Measurements from ENCODE around the gene ZCCHC24.

The ZCCHC24 gene

DNA sequence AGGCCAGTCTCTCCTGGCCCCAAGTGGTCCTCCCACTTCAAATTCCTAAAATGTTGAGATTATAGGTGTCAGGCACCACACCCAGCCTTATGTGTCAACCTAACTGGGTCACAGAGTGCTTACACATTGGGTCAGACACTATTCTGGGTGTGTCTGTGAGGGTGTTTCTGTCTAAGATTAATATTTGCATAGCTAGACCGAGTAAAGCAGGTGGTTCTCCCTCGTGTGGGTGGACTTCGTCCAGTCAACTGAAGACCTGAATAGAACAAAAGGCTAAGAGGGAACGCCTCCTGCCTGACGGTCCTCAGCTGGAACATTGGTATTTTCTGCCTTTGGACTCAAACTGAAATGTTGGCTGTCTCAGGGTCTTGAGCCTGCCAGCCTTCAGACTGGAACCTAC is 86.6 kb downstream of the ZCCHC24 start:
- Histone ChIP-seq H3K4me3 (IDR thresholded peaks at IDR 0.05; ENCODE audit: insufficient read depth, low read depth, low read length) (no peak overlapping the region), H3K79me2 (ENCODE audit: insufficient read depth, low read depth) (no peaks in the 10 kb centered on the region), H3K4me2 (no peak overlapping the region), H2AFZ (ENCODE audit: low read depth) (no peak overlapping the region), H3K27ac (no peak overlapping the region), H3K27me3 (ENCODE audit: insufficient read depth, low read depth) (no peaks in the 10 kb centered on the region), H3K36me3 (ENCODE audit: insufficient read depth) (peaks cover 2% of the 10 kb centered on the region; the same call in 1 of the 2 replicates), H4K20me1 (ENCODE audit: insufficient read depth) (no peaks in the 10 kb centered on the region), H3K9ac (no peak overlapping the region), H3K4me1 (ENCODE audit: low read depth, poor library complexity, severe bottlenecking) (no peaks in the 10 kb centered on the region)
- TF ChIP-seq, protein P1, sequence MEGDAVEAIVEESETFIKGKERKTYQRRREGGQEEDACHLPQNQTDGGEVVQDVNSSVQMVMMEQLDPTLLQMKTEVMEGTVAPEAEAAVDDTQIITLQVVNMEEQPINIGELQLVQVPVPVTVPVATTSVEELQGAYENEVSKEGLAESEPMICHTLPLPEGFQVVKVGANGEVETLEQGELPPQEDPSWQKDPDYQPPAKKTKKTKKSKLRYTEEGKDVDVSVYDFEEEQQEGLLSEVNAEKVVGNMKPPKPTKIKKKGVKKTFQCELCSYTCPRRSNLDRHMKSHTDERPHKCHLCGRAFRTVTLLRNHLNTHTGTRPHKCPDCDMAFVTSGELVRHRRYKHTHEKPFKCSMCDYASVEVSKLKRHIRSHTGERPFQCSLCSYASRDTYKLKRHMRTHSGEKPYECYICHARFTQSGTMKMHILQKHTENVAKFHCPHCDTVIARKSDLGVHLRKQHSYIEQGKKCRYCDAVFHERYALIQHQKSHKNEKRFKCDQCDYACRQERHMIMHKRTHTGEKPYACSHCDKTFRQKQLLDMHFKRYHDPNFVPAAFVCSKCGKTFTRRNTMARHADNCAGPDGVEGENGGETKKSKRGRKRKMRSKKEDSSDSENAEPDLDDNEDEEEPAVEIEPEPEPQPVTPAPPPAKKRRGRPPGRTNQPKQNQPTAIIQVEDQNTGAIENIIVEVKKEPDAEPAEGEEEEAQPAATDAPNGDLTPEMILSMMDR (conservative IDR thresholded peaks at IDR 0.05; ENCODE audit: low read depth, low read length): no peak

- H3K4me2 ChIP-seq: no peak overlapping the region
- H2AFZ ChIP-seq (ENCODE audit: low read depth): no peak overlapping the region
- no peak overlapping the region for H3K4me3 ChIP-seq (IDR thresholded peaks at IDR 0.05; ENCODE audit: insufficient read depth, low read depth, low read length)
- peaks cover 7% of the 10 kb centered on the region for H3K4me1 ChIP-seq (ENCODE audit: low read depth, poor library complexity, severe bottlenecking)
- no peak overlapping the region for H3K27ac ChIP-seq
- H3K36me3 ChIP-seq (ENCODE audit: insufficient read depth): peaks cover 14% of the 10 kb centered on the region; the same call in 1 of the 2 replicates
- H4K20me1 ChIP-seq (ENCODE audit: insufficient read depth): no peaks in the 10 kb centered on the region
- H3K79me2 ChIP-seq (ENCODE audit: insufficient read depth, low read depth): peaks cover 3% of the 10 kb centered on the region; the same call in 1 of the 2 replicates
- H3K9ac ChIP-seq: no peak overlapping the region
- H3K27me3 ChIP-seq (ENCODE audit: insufficient read depth, low read depth): no peaks in the 10 kb centered on the region
- TF ChIP-seq, protein P1 (conservative IDR thresholded peaks at IDR 0.05; ENCODE audit: low read depth, low read length): no peak
These were observed 88.2 kb downstream of the ZCCHC24 start for GRCh38 chr10:79357180-79357579.

- no peak overlapping the region for H3K4me2 ChIP-seq
- H3K36me3 ChIP-seq (ENCODE audit: insufficient read depth): peaks cover 14% of the 10 kb centered on the region; the same call in 1 of the 2 replicates
- no peak overlapping the region for H3K27ac ChIP-seq
- no peaks in the 10 kb centered on the region for H4K20me1 ChIP-seq (ENCODE audit: insufficient read depth)
- H3K4me1 ChIP-seq (ENCODE audit: low read depth, poor library complexity, severe bottlenecking): peaks cover 12% of the 10 kb centered on the region
- TF ChIP-seq, protein P1 (conservative IDR thresholded peaks at IDR 0.05; ENCODE audit: low read depth, low read length): no peak
- no peaks in the 10 kb centered on the region for H3K27me3 ChIP-seq (ENCODE audit: insufficient read depth, low read depth)
- H3K9ac ChIP-seq: no peak overlapping the region
- H2AFZ ChIP-seq (ENCODE audit: low read depth): no peak overlapping the region
- peaks cover 8% of the 10 kb centered on the region; the same call in 1 of the 2 replicates for H3K79me2 ChIP-seq (ENCODE audit: insufficient read depth, low read depth)
- no peak overlapping the region for H3K4me3 ChIP-seq (IDR thresholded peaks at IDR 0.05; ENCODE audit: insufficient read depth, low read depth, low read length)
These were observed 89.3 kb downstream of the ZCCHC24 start for GRCh38 chr10:79356104-79356503.

GRCh38 chr10:79355420-79356017 is 89.9 kb downstream of the ZCCHC24 start:
- Histone ChIP-seq H3K4me2 (no peak overlapping the region), H4K20me1 (ENCODE audit: insufficient read depth) (no peaks in the 10 kb centered on the region; the same call in 1 of the 2 replicates), H3K9ac (no peak overlapping the region), H3K27ac (no peak overlapping the region), H3K4me3 (IDR thresholded peaks at IDR 0.05; ENCODE audit: insufficient read depth, low read depth, low read length) (no peak overlapping the region), H2AFZ (ENCODE audit: low read depth) (no peak overlapping the region), H3K79me2 (ENCODE audit: insufficient read depth, low read depth) (peaks cover 14% of the 10 kb centered on the region; the same call in 1 of the 2 replicates), H3K36me3 (ENCODE audit: insufficient read depth) (peaks cover 14% of the 10 kb centered on the region; the same call in 1 of the 2 replicates), H3K27me3 (ENCODE audit: insufficient read depth, low read depth) (no peaks in the 10 kb centered on the region), H3K4me1 (ENCODE audit: low read depth, poor library complexity, severe bottlenecking) (peaks cover 12% of the 10 kb centered on the region)
- TF ChIP-seq, protein P1 (conservative IDR thresholded peaks at IDR 0.05; ENCODE audit: low read depth, low read length): no peak
